ENCODE results near the gene DCDC2C. TPM values are rescaled to one million over a fixed set of nuclear protein-coding genes. Genes with fewer than 3 reads are reported as not detected.

The DCDC2C gene
- polyA plus RNA-seq, 4 donors: 0.32 to 2.6 (median 0.99) TPM

DNA sequence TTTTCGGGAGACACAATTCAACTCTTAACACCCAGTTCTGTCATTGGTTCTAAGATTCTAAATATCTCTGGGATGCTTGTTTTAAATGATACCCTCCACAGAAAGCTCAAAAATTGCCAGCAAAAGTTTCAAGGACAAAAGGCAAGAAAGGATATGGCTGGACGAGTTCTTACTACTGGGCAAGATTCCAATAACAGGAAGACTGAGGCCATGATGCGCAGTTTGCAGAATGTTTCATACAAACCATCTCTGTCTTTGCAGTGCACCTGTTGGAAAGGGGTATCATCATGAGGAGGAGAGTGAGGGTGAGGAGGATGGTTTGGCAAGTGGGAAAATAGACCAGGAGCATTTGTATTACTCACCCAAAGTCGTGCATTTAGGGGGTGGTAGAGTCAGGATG is 172.8 kb downstream of the DCDC2C start:
- no peak for DNase-seq (ENCODE audit: low read depth in 4 of 4, low spot score in 3 of 4)

DNA sequence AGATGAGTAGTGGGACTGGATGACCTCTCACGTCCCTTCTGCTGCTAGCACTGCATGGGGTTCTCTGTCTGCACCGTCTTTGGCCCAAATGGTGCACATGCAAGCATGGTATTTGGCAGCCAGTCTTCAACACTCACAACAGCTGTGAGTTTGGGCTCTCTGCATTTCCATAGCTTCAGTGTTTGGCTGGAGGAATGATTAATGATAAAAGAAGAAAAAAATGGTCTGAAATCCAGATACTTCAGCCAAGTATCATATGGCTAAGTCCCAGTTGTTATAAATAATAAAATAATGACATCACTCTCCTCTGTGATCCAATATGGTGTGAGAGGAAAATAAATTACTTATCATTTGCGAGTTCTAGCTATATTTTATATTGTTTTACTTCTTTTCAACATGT is 173.3 kb downstream of the DCDC2C start:
- DNase-seq (ENCODE audit: low read depth in 4 of 4, low spot score in 3 of 4): peak in 3 of 4 donors; percentile 6 to 16 (median 12)

GRCh38 chr2:3885629-3886628 is 182.6 kb downstream of the DCDC2C start:
- no peak for DNase-seq (ENCODE audit: low read depth in 4 of 4, low spot score in 3 of 4)

DNA sequence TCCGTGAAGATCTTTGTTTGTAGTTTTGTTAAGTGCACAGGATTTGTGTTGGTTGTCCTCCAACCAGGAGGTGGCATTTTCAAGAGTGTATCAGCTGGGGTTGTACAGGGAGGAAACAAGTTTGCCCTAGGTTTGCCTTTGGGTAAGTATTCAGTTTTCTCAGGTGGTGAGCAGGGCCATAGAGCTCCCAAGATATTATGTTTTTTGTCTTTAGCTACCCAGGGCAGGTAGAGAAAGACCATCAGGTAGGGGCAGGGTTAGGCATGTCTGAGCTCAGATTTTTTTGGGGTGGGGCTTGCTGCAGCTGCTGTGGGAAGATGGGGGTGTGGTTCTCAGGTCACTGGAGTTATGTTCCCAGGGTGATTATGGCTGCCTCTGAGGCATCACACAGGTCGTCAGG is 191.6 kb downstream of the DCDC2C start:
- DNase-seq (ENCODE audit: low read depth in 4 of 4, low spot score in 3 of 4): no peak

Other genes with a start within 250 kb of the DCDC2C start
- gene ADI1, start 184.0 kb upstream of the DCDC2C start, polyA plus RNA-seq (ENCODE audit: insufficient read length in 4 of 4): 10 to 100 TPM; 66.6 to 73.5 (median 71.4) TPM
- gene RNASEH1, start 145.2 kb upstream of the DCDC2C start, polyA plus RNA-seq (ENCODE audit: insufficient read length in 4 of 4): 10 to 100 TPM; 15.1 to 19.5 (median 17.4) TPM
- gene RPS7, start 128.3 kb upstream of the DCDC2C start, polyA plus RNA-seq (ENCODE audit: insufficient read length in 4 of 4): 1,000 to 10,000 TPM; 1,247 to 1,818 (median 1,585) TPM
- 1 to 10 TPM in 3 of 4 donors, under 1 TPM in 1; 0.72 to 3.1 (median 1.5) TPM for gene COLEC11, start 108.5 kb upstream of the DCDC2C start, polyA plus RNA-seq (ENCODE audit: insufficient read length in 4 of 4)
- under 1 TPM in 1 of 4 donors, not detected in 3; 0.68 TPM for gene ALLC, start 45.4 kb upstream of the DCDC2C start, polyA plus RNA-seq (ENCODE audit: insufficient read length in 4 of 4)

Data from left renal pelvis (tissue), 4 donors.